ENCODE measurements around the gene PLCD1.

Gene PLCD1

DNA sequence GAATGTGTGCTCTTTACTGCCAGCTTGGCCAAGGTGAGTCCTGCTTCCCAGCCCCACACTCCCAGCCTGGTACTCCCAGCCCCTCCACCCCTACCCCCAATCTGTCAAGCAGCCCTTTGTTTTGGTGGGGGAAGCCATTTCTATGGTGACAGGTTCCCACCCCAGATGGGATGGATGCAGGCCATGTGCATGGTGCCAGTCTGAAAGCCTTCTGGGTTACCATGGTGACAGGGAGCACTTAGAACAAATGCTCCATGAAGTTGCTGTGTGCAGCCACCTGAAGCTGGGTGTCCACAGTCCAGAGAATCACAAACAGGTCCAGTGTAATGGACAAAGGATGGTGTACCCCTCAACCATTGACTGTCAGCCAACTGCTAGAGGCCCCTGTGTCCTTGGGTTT lies 58.0 kb downstream of the PLCD1 start:
- CTCF ChIA-PET = interaction anchor here (1.1 to 9.8 kb wide), 4 partner anchors 8 to 33 kb away, joined by 4 to 145 read pairs (median 10); no protein-coding TSS in a partner anchor
- POLR2A ChIA-PET = no interaction called here
- DNase-seq (ENCODE audit: low read depth, low spot score) = no peak
- H3K4me3 ChIP-seq (ENCODE audit: low read depth, low read length) = no peak overlapping the region
- TF ChIP-seq, protein P1, sequence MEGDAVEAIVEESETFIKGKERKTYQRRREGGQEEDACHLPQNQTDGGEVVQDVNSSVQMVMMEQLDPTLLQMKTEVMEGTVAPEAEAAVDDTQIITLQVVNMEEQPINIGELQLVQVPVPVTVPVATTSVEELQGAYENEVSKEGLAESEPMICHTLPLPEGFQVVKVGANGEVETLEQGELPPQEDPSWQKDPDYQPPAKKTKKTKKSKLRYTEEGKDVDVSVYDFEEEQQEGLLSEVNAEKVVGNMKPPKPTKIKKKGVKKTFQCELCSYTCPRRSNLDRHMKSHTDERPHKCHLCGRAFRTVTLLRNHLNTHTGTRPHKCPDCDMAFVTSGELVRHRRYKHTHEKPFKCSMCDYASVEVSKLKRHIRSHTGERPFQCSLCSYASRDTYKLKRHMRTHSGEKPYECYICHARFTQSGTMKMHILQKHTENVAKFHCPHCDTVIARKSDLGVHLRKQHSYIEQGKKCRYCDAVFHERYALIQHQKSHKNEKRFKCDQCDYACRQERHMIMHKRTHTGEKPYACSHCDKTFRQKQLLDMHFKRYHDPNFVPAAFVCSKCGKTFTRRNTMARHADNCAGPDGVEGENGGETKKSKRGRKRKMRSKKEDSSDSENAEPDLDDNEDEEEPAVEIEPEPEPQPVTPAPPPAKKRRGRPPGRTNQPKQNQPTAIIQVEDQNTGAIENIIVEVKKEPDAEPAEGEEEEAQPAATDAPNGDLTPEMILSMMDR (IDR thresholded peaks at IDR 0.05; ENCODE audit: insufficient read depth, low read length, missing control alignments) = no peak

DNA sequence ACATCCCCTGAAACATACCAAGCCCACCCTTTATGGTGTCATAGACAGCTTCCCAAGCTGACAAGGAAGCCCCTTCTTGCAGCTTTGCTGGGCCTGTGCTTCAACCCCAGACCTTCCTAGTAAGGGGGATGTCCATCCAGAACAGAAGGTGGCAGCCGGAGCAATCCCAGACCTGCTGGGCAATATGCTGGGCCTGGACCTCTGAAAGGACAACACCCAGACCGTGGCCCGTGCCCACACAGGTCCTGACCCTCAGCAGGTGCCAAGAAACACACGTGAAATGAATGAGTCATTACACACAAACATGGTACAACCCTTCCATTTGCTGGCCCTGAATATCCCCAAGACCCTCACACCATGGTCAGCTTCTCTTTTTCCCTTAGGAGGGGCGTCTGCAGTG lies 58.6 kb downstream of the PLCD1 start:
- CTCF ChIA-PET = interaction anchor here (0.7 to 3.1 kb wide), 7 partner anchors 9 to 171 kb away, joined by 3 to 16 read pairs (median 3); no protein-coding TSS in a partner anchor
- POLR2A ChIA-PET = no interaction called here
- TF ChIP-seq, protein P1 (IDR thresholded peaks at IDR 0.05; ENCODE audit: insufficient read depth, low read length, missing control alignments) = no peak
- DNase-seq (ENCODE audit: low read depth, low spot score) = no peak
- H3K4me3 ChIP-seq (ENCODE audit: low read depth, low read length) = no peak overlapping the region

DNA sequence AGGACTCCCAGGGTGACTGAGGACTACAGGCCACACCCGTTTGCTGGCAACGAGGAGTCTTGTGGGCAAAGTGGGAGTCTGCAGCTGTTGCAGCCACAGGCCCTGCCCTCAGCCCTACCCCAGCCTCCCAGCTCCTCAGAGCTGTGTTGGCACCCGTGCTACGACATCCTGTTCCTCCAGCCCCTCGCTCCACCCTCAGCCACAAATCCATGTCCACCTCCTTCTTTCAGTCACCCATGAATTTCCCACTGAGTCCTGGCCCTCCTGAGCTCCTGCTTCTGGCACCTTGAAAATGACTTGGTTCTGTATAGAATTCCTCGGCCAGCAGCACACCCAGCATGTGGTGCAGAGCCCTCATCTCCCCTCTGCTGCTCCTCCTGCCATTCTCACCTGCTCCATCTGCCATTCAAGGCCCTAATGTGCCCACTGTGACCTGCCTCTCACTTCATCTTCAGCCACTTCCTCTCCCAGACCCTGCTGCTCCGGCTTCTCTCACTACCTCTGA lies 59.8 kb downstream of the PLCD1 start:
- TF ChIP-seq, protein P1 (IDR thresholded peaks at IDR 0.05; ENCODE audit: insufficient read depth, low read length, missing control alignments) = no peak
- POLR2A ChIA-PET = no interaction called here
- H3K4me3 ChIP-seq (ENCODE audit: low read depth, low read length) = no peak overlapping the region
- CTCF ChIA-PET = interaction anchor here (0.8 to 6.8 kb wide), 9 partner anchors 8 to 170 kb away, joined by 3 to 47 read pairs (median 4); no protein-coding TSS in a partner anchor
- DNase-seq (ENCODE audit: low read depth, low spot score) = no peak

DNA sequence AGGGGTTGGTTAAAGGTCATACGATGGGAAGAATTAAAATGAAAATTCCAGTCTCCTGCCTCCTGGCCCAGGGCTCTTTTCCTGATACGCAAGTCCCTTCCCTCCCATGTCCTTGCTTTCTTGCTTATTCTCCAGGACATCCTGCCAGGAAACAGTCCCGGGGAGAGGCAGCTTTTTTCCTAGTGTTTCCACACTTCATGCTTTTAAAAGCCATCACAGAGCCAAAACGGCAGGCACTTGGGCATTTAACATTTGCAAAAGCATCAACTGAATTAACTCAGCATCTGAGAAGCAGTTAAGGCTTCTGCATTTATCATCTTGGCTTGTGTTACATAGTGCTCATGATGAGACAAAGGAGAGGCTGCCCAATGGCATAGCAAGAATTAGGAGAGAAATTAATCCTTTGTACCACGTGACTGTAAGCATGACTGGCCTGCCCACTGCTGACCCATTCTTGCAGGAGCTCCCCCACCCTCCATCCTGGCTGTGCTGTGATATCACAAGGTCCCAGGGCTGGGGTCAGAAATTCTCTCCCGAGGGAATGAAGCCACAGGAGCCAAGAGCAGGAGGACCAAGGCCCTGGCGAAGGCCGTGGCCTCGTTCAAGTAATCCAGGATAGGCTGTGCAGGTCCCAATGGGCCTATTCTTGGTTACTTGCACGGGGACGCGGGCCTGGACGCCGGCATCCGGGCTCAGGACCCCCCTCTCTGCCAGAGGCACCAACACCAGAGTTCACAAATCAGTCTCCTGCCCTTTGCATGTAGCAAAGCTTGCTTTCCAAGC lies 60.4 kb downstream of the PLCD1 start:
- TF ChIP-seq, protein P1 (IDR thresholded peaks at IDR 0.05; ENCODE audit: insufficient read depth, low read length, missing control alignments) = no peak
- ChIA-PET CTCF (interaction anchor here (0.9 to 11.0 kb wide), 14 partner anchors 7 to 153 kb away, joined by 3 to 145 read pairs (median 6); no protein-coding TSS in a partner anchor), POLR2A (no interaction called here)
- H3K4me3 ChIP-seq (ENCODE audit: low read depth, low read length) = no peak overlapping the region
- no peak for DNase-seq (ENCODE audit: low read depth, low spot score)

DNA sequence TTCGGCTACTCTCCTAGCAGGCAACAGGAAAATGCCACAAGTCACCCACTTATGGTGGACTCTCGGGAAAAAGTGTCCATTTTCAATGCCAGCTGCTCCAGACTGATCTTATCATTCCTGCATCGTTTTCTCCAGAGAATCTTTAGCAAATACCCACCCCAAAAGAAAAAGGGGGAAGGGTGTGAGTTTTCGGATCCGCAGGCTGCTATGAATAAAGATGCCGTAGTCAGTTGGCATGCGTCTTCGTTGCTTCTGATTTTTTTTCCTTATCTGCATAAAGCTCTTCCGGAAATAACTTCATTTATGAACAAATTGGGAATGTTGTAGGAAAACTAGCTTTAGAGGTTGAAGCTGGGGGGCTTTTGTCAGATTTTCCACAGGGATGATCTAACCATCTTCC lies 61.2 kb downstream of the PLCD1 start:
- H3K4me3 ChIP-seq (ENCODE audit: low read depth, low read length) = no peak overlapping the region
- TF ChIP-seq, protein P1 (IDR thresholded peaks at IDR 0.05; ENCODE audit: insufficient read depth, low read length, missing control alignments) = no peak
- no peak for DNase-seq (ENCODE audit: low read depth, low spot score)
- ChIA-PET POLR2A (no interaction called here), CTCF (interaction anchor here (0.7 to 11.0 kb wide), 28 partner anchors 8 to 160 kb away, joined by 3 to 145 read pairs (median 6); no protein-coding TSS in a partner anchor)

DNA sequence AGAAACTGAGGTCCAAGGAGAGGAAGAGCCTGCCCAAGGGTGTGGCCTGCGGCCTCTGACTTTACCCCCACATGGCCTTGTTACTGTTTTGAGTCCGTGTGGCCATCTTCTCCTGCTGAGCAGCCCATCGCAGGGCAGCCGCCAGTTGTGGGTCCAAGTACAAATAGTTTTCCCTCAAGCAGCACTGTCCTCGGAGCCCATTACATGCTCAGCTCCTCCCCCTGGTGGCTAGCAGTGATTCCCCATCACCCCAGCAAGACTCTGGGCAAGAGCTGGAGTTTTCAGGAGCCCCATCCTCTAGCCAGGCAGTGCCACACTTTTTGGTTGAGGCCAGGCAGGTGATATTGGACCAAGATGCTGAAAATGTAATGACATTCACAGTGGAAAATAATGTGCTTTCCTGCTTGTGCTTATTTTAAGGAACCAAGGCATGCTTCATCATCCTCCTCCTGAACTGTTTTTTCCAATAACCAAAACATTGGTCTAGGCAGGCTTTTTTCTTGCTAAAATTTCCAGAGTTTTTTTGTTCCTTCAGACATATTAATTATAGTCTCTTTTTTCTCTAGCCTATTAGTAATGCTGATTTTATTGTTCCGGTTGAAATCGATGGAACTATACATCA lies 62.1 kb downstream of the PLCD1 start:
- TF ChIP-seq, protein P1 (IDR thresholded peaks at IDR 0.05; ENCODE audit: insufficient read depth, low read length, missing control alignments) = peak; percentile 95
- no peak overlapping the region for H3K4me3 ChIP-seq (ENCODE audit: low read depth, low read length)
- CTCF ChIA-PET = interaction anchor here (0.7 to 11.0 kb wide), 36 partner anchors 9 to 189 kb away, joined by 3 to 145 read pairs (median 5); no protein-coding TSS in a partner anchor
- no peak for DNase-seq (ENCODE audit: low read depth, low spot score)
- POLR2A ChIA-PET = no interaction called here
